Activated CD8-positive, alpha-beta T cell treated with anti-CD3 and anti-CD28 coated beads for 36 hours (primary cell): ENCODE results near the gene CCDC142. TPM values are rescaled to one million over a fixed set of nuclear protein-coding genes. Genes with fewer than 3 reads are reported as not detected.
"Not testable (repeated sequence)": the region's sequence is repeated elsewhere in the genome, so short reads cannot be mapped to it uniquely, and the experiment has no call there.

Experiments used
- ATAC-seq: fragments of 200-7000 bp; cut with Tn5 transposase; one replicate; pipeline ENCODE4 v1.10.0; 2021; ENCODE audit warnings: mild to moderate bottlenecking, moderate library complexity
- CTCF ChIA-PET: fragments of 350-600 bp; sonication (Branson Sonifier 250); formaldehyde crosslinking; loops from one replicate; lab custom pipeline; 2021; ENCODE audit warnings: antibody characterized with exemption; lab: Charles Lee
- POLR2A ChIA-PET: fragments of 350-600 bp; sonication (Branson Sonifier 250); formaldehyde crosslinking; loops from one replicate; lab custom pipeline; 2021; ENCODE audit warnings: antibody characterized with exemption; lab: Charles Lee
- DNase-seq: peaks from one replicate; pipeline ENCODE4 v3.0.0-alpha.2; 2020
- H3K27ac Mint-ChIP-seq: one replicate; pipeline ENCODE4 v1.8.0; 2021; ENCODE audit warnings: mild to moderate bottlenecking, mixed read lengths
- H3K27me3 Mint-ChIP-seq: one replicate; pipeline ENCODE4 v1.8.0; 2021; ENCODE audit warnings: mixed read lengths
- H3K36me3 Mint-ChIP-seq: one replicate; pipeline ENCODE4 v1.8.0; 2021; ENCODE audit warnings: low read depth, mixed read lengths
- H3K4me1 Mint-ChIP-seq: one replicate; pipeline ENCODE4 v1.8.0; 2021; ENCODE audit warnings: low read depth, mixed read lengths
- H3K4me3 Mint-ChIP-seq: one replicate; pipeline ENCODE4 v1.8.0; 2021; ENCODE audit warnings: mild to moderate bottlenecking, moderate library complexity, mixed read lengths
- H3K9me3 Mint-ChIP-seq: one replicate; pipeline ENCODE4 v1.8.0; 2021; ENCODE audit warnings: mixed read lengths
- CTCF ChIP-seq: fragments of 200-600 bp; IDR thresholded peaks from one replicate; pipeline ENCODE4 v1.8.0; 2022; ENCODE audit warnings: antibody characterized with exemption, mild to moderate bottlenecking
- intact Hi-C: fragments of 100-400 bp; cut with micrococcal nuclease; formaldehyde crosslinking; loops from one replicate; pipeline ENCODE4 v1.10.0; 2022
- total RNA-seq, 2 experiments: library from RNA; stranded (reverse); gene quantifications; one replicate each; pipeline ENCODE4 v1.2.3, GENCODE V29; 2021

Gene CCDC142
- total RNA-seq, 2 experiments from 2014 or later: 7.2 to 10.3 TPM

GRCh38 chr2:74444498-74445318 lies 38.1 kb downstream of the CCDC142 start:
- H3K27me3 Mint-ChIP-seq: peaks cover 24% of the 10 kb centered on the region
- peaks cover 9% of the 10 kb centered on the region for H3K4me1 Mint-ChIP-seq
- H3K4me3 Mint-ChIP-seq: no peak overlapping the region
- CTCF ChIA-PET: interaction anchor here (1.5 kb wide), 1 partner anchor 178 kb away, joined by 3 read pairs; no protein-coding TSS in a partner anchor
- H3K9me3 Mint-ChIP-seq: no peaks in the 10 kb centered on the region
- H3K36me3 Mint-ChIP-seq: no peaks in the 10 kb centered on the region
- ATAC-seq (no peak), DNase-seq (no peak)
- POLR2A ChIA-PET: interaction anchor here (0.7 kb wide), 2 partner anchors 82 to 507 kb away, joined by 3 read pairs; no protein-coding TSS in a partner anchor
- H3K27ac Mint-ChIP-seq: no peak overlapping the region
- intact Hi-C loops: no loop called here
- no peak for TF ChIP-seq CTCF

- H3K9me3 Mint-ChIP-seq, H3K4me1 Mint-ChIP-seq, H3K36me3 Mint-ChIP-seq, ATAC-seq, DNase-seq, intact Hi-C loops, H3K27ac Mint-ChIP-seq: not testable (repeated sequence)
- CTCF ChIA-PET: interaction anchor here (0.8 to 1.3 kb wide), 3 partner anchors 11 to 146 kb away, joined by 3 to 4 read pairs (median 3); no protein-coding TSS in a partner anchor
- Mint-ChIP-seq H3K27me3 (peaks cover 30% of the 10 kb centered on the region), H3K4me3 (peak overlapping the region; percentile 47)
- POLR2A ChIA-PET: interaction anchor here (0.8 to 1.3 kb wide), 3 partner anchors 12 to 237 kb away, joined by 3 to 5 read pairs (median 4); partner anchors contain the start of gene INO80B
Measured at GRCh38 chr2:74442483-74443297, 40.1 kb downstream of the CCDC142 start.

DNA sequence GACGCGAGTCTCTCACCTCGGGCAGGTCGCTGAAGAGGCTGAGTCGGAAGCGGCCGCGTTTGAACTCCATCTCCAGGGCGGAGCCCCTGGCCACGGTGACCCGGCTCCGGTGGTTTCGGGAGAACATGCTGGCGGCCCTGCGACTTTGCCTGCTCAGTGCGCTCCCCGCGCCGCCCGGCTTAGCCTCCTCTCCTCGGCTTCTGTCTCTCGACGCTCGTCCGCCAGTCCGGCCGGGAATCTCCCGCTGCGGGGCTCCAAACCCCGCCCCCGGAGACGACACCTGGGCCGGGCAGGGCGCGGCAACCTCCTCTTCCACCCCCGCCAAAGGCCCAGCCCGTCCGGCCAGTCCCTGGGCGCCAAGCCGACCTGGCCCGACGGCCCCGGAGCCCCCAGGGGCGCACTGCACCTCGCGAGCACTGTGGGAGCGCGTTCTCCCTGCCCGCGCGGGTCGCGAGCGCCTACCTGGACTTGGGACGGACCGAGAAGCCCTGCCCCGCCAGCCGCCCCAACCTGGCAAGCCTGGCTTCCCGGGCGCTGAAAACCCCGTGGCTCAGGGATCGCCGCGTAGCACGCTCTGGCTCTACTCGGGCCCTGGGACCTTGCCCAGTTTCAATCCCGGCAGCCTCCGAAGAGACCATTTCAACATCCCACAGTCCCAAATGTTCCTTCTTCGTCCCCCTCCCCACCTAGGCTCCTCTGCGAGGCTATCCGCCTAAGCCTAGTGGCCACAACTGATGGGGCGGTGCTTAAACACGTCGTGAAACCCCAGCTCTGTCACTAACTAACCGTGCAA lies 40.9 kb downstream of the CCDC142 start, which contains the start of gene RTKN:
Gene RTKN (minus strand): TSS at position 248 of the 793 bp plus-strand sequence. CDS start 121 bp downstream, at position 127.
- Mint-ChIP-seq H3K27me3 (peaks cover 28% of the 10 kb centered on the region), H3K4me3 (peak within 1 kb of the TSS; percentile 47), H3K36me3 (no peaks in the 10 kb centered on the region), H3K27ac (no peak within 1 kb of the TSS), H3K9me3 (no peaks in the 10 kb centered on the region), H3K4me1 (peaks cover 9% of the 10 kb centered on the region)
- ChIA-PET POLR2A (interaction anchor here (1.0 kb wide), 2 partner anchors 9 to 13 kb away, joined by 3 to 5 read pairs; partner anchors contain the start of gene INO80B), CTCF (interaction anchor here (0.8 to 1.1 kb wide), 2 partner anchors 10 to 146 kb away, joined by 3 to 4 read pairs; no protein-coding TSS in a partner anchor)
- no peak for TF ChIP-seq CTCF
- ATAC-seq (peak; percentile 12), DNase-seq (peak; percentile 59)
- intact Hi-C loops: no loop called here

- CTCF ChIA-PET: interaction anchor here (1.1 kb wide), 1 partner anchor 13 kb away, joined by 4 read pairs; no protein-coding TSS in a partner anchor
- Mint-ChIP-seq H3K27me3 (peaks cover 28% of the 10 kb centered on the region), H3K9me3 (no peaks in the 10 kb centered on the region), H3K4me3 (peak overlapping the region; percentile 43), H3K36me3 (no peaks in the 10 kb centered on the region), H3K4me1 (peaks cover 9% of the 10 kb centered on the region), H3K27ac (no peak overlapping the region)
- ATAC-seq: peak; percentile 64
- intact Hi-C loops: no loop called here
- TF ChIP-seq CTCF: no peak
- POLR2A ChIA-PET: interaction anchor here (0.6 to 1.0 kb wide), 2 partner anchors 9 to 50 kb away, joined by 3 read pairs; no protein-coding TSS in a partner anchor
- DNase-seq: no peak
Measured at GRCh38 chr2:74441170-74441689, 41.6 kb downstream of the CCDC142 start.
